Spleen (tissue), 11 donors: ENCODE measurements around the gene PTBP1. TPM values are rescaled to one million over a fixed set of nuclear protein-coding genes. Genes with fewer than 3 reads are reported as not detected.

Experiments used
- DNase-seq: peaks from one replicate; pipeline ENCODE4 v3.0.0-alpha.2; 2020
- H3K27ac ChIP-seq, 8 donors: fragments of 200-600 bp; sonication (generic) in 7 of 8; 1 replicate in 4 of 8; 2 replicates in 4 of 8; pipeline versions ENCODE4 v1.5.0 to v1.8.0; 2016 to 2021; ENCODE audit warnings: inconsistent platforms in 4 of 8, mild to moderate bottlenecking in 4 of 8, moderate library complexity in 1 of 8
- H3K27me3 ChIP-seq, 7 donors: fragments of 200-600 bp; sonication (generic) in 6 of 7; replicated peaks in 1 of 7; 1 replicate in 4 of 7; 2 replicates in 3 of 7; pipeline versions ENCODE4 v1.5.0 to v1.8.0; 2016 to 2021; ENCODE audit warnings: inconsistent platforms in 3 of 7, mild to moderate bottlenecking in 1 of 7
- H3K36me3 ChIP-seq, 6 donors: fragments of 200-600 bp; sonication (generic) in 5 of 6; 1 replicate in 4 of 6; 2 replicates in 2 of 6; pipeline versions ENCODE4 v1.5.0 to v1.8.0; 2016 to 2021; ENCODE audit warnings: inconsistent platforms in 2 of 6
- H3K4me1 ChIP-seq, 6 donors: fragments of 200-600 bp; sonication (generic) in 5 of 6; 1 replicate in 3 of 6; 2 replicates in 3 of 6; pipeline versions ENCODE4 v1.5.0 to v1.8.0; 2016 to 2021; ENCODE audit warnings: inconsistent platforms in 3 of 6
- H3K4me3 ChIP-seq, 8 donors: fragments of 200-600 bp; sonication (generic) in 7 of 8; 1 replicate in 4 of 8; 2 replicates in 4 of 8; pipeline versions ENCODE4 v1.5.0 to v1.8.0; 2016 to 2021; ENCODE audit warnings: inconsistent platforms in 4 of 8, mild to moderate bottlenecking in 4 of 8, moderate library complexity in 2 of 8
- H3K9me3 ChIP-seq, 8 donors: fragments of 200-600 bp; sonication (generic) in 7 of 8; 1 replicate in 4 of 8; 2 replicates in 4 of 8; pipeline versions ENCODE4 v1.5.0 to v1.8.0; 2016 to 2021; ENCODE audit warnings: inconsistent platforms in 4 of 8
- POLR2A ChIP-seq, 3 donors: fragments of 450-650 bp; IDR thresholded peaks; one replicate each; pipeline ENCODE4 v1.5.1; 2017; ENCODE audit warnings: antibody characterized with exemption in 3 of 3, mild to moderate bottlenecking in 1 of 3
- POLR2AphosphoS5 ChIP-seq, 3 donors: sonication (generic); formaldehyde crosslinking; IDR thresholded peaks; one replicate each; pipeline ENCODE4 v1.5.1; 2017; ENCODE audit warnings: antibody characterized with exemption in 3 of 3
- WGBS, 5 donors: extraction: QIAGEN DNeasy Blood & Tissue Kit in 3 of 5; methylation state at CpG; one replicate each; pipeline versions ENCODE4 v1.1.5 to v1.1.7; 2013 to 2018; 5-methylcytosine and 5-hydroxymethylcytosine counted together
- intact Hi-C: fragments of 100-400 bp; cut with DNase I; formaldehyde crosslinking; loops from one replicate; pipeline ENCODE4 v1.15.0; 2023; ENCODE audit warnings: low total_unique reads
- polyA plus RNA-seq, 3 donors: library from polyadenylated mRNA; stranded (reverse); fragments of 200-250 nt; gene quantifications; one replicate each; pipeline ENCODE4 v1.2.1, GENCODE V29; 2013
- total RNA-seq, 7 donors: library from RNA; depleted of rRNA in 3 of 7; stranded (reverse); fragments of >200 nt in 3 of 7; fragmentation: NEBNext Ultra II Directional in 4 of 7; extraction: Animal tissue kit (Norgen Biotek cat#: 25700) in 4 of 7; gene quantifications; one replicate each; pipeline versions ENCODE4 v1.1.0 to v1.2.1, GENCODE V29; 2016 to 2021
- TF ChIP-seq, protein P1 (sequence below), 11 experiments: fragments of 200-600 bp in 7 of 11; fragments of 450-650 bp in 4 of 11; sonication (generic) in 4 of 11; IDR thresholded peaks in 8 of 11; conservative IDR thresholded peaks in 3 of 11; 1 replicate in 7 of 11; 2 replicates in 4 of 11; pipeline versions ENCODE4 v1.4.0 to v1.8.0; 2016 to 2021; ENCODE audit warnings: antibody characterized with exemption in 11 of 11, inconsistent platforms in 4 of 11, mild to moderate bottlenecking in 1 of 11
- donor health status: healthy with polysubstance abuse.
- donor health status: DM: no; HTN: no; CAD: no; lungs with moderate emphysema.
- donor health status: DM: no; HTN: no; CAD: no.
- donor health status: Bipolar disorder and iron deficiency.
- donor health status: healthy.
- donor health status: DM: no; HTN: no; CAD: no.
- donor health status: DM: yes; HTN: yes; CAD: no.

Gene PTBP1
- total and polyA plus RNA-seq, 10 donors = 89.9 to 305 (median 176) TPM

DNA sequence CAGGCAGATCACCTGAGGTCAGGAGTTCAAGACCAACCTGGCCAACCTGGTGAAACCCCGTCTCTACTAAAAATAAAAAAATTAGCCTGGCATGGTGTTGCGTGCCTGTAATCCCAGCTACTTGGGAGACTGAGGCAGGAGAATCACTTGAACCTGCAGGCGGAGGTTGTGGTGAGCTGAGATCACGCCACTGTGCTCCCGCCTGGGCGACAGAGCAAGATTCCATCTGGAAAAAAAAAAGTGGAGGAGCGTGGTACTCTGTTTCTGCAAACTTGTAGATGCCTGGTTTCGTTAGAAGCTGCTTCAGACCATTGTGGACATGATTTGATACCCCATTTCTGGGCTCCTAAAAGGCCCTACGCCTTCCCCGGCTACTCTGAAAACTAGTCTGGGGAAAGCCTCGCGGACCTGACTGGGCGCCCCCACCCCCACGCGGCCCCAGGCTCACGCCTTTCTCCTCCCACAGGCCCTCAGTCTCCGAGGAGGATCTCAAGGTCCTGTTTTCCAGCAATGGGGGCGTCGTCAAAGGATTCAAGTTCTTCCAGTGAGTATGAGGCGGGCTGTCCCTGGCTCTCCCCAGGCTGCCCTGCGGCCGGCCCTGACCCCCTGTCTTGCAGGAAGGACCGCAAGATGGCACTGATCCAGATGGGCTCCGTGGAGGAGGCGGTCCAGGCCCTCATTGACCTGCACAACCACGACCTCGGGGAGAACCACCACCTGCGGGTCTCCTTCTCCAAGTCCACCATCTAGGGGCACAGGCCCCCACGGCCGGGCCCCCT, 13.0 kb downstream of the PTBP1 start:
- Histone ChIP-seq H3K27me3 (no peaks in the 10 kb centered on the region), H3K9me3 (peaks cover 0 to 3% (median 0%) of the 10 kb centered on the region in 8 donors), H3K4me3 (no peak overlapping the region), H3K36me3 (peaks cover 16 to 99% (median 81%) of the 10 kb centered on the region in 6 donors), H3K27ac (no peak overlapping the region), H3K4me1 (peaks cover 0 to 45% (median 12%) of the 10 kb centered on the region in 6 donors)
- DNase-seq = no peak
- intact Hi-C loops = no loop called here
- TF ChIP-seq POLR2A (IDR thresholded peaks at IDR 0.05) (no peak), POLR2AphosphoS5 (IDR thresholded peaks at IDR 0.05) (no peak)
- TF ChIP-seq, protein P1, sequence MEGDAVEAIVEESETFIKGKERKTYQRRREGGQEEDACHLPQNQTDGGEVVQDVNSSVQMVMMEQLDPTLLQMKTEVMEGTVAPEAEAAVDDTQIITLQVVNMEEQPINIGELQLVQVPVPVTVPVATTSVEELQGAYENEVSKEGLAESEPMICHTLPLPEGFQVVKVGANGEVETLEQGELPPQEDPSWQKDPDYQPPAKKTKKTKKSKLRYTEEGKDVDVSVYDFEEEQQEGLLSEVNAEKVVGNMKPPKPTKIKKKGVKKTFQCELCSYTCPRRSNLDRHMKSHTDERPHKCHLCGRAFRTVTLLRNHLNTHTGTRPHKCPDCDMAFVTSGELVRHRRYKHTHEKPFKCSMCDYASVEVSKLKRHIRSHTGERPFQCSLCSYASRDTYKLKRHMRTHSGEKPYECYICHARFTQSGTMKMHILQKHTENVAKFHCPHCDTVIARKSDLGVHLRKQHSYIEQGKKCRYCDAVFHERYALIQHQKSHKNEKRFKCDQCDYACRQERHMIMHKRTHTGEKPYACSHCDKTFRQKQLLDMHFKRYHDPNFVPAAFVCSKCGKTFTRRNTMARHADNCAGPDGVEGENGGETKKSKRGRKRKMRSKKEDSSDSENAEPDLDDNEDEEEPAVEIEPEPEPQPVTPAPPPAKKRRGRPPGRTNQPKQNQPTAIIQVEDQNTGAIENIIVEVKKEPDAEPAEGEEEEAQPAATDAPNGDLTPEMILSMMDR (IDR thresholded peaks at IDR 0.05 in 8 of 11, conservative IDR thresholded peaks at IDR 0.05 in 3 of 11) = no peak
- 78 to 88% (median 83%) methylated on average over 26 to 30 of the region's 30 CpGs for WGBS, 5 donors

DNA sequence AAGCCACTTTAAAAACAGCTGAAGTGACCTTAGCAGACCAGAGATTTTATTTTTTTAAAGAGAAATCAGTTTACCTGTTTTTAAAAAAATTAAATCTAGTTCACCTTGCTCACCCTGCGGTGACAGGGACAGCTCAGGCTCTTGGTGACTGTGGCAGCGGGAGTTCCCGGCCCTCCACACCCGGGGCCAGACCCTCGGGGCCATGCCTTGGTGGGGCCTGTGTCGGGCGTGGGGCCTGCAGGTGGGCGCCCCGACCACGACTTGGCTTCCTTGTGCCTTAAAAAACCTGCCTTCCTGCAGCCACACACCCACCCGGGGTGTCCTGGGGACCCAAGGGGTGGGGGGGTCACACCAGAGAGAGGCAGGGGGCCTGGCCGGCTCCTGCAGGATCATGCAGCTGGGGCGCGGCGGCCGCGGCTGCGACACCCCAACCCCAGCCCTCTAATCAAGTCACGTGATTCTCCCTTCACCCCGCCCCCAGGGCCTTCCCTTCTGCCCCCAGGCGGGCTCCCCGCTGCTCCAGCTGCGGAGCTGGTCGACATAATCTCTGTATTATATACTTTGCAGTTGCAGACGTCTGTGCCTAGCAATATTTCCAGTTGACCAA, 13.7 kb downstream of the PTBP1 start:
- H3K27me3 ChIP-seq = no peaks in the 10 kb centered on the region
- WGBS, 5 donors = 84 to 89% (median 87%) methylated on average over 25 of the region's 25 CpGs
- intact Hi-C loops = no loop called here
- no peak for TF ChIP-seq POLR2A (IDR thresholded peaks at IDR 0.05)
- peak in 1 of 3 donors; percentile 61 for TF ChIP-seq POLR2AphosphoS5 (IDR thresholded peaks at IDR 0.05)
- peaks cover 0 to 3% (median 0%) of the 10 kb centered on the region in 8 donors for H3K9me3 ChIP-seq
- H3K27ac ChIP-seq = no peak overlapping the region
- peaks cover 16 to 97% (median 74%) of the 10 kb centered on the region in 6 donors for H3K36me3 ChIP-seq
- H3K4me1 ChIP-seq = peaks cover 0 to 38% (median 11%) of the 10 kb centered on the region in 6 donors
- peak; percentile 67 for DNase-seq
- no peak overlapping the region for H3K4me3 ChIP-seq

DNA sequence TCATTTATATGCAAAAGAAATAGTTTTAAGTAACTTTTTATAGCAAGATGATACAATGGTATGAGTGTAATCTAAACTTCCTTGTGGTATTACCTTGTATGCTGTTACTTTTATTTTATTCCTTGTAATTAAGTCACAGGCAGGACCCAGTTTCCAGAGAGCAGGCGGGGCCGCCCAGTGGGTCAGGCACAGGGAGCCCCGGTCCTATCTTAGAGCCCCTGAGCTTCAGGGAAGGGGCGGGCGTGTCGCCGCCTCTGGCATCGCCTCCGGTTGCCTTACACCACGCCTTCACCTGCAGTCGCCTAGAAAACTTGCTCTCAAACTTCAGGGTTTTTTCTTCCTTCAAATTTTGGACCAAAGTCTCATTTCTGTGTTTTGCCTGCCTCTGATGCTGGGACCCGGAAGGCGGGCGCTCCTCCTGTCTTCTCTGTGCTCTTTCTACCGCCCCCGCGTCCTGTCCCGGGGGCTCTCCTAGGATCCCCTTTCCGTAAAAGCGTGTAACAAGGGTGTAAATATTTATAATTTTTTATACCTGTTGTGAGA, 14.3 kb downstream of the PTBP1 start:
- DNase-seq = peak; percentile 33
- peaks cover 12 to 91% (median 68%) of the 10 kb centered on the region in 6 donors for H3K36me3 ChIP-seq
- H3K27ac ChIP-seq = no peak overlapping the region
- no peak overlapping the region for H3K4me3 ChIP-seq
- H3K9me3 ChIP-seq = peaks cover 0 to 3% (median 0%) of the 10 kb centered on the region in 8 donors
- TF ChIP-seq POLR2AphosphoS5 (IDR thresholded peaks at IDR 0.05) = peak in 1 of 3 donors; percentile 3
- TF ChIP-seq, protein P1 (IDR thresholded peaks at IDR 0.05 in 8 of 11, conservative IDR thresholded peaks at IDR 0.05 in 3 of 11) = no peak
- peaks cover 0 to 32% (median 7%) of the 10 kb centered on the region in 6 donors for H3K4me1 ChIP-seq
- H3K27me3 ChIP-seq = no peaks in the 10 kb centered on the region
- intact Hi-C loops = no loop called here
- 93 to 96% (median 95%) methylated on average over 20 of the region's 20 CpGs for WGBS, 5 donors

DNA sequence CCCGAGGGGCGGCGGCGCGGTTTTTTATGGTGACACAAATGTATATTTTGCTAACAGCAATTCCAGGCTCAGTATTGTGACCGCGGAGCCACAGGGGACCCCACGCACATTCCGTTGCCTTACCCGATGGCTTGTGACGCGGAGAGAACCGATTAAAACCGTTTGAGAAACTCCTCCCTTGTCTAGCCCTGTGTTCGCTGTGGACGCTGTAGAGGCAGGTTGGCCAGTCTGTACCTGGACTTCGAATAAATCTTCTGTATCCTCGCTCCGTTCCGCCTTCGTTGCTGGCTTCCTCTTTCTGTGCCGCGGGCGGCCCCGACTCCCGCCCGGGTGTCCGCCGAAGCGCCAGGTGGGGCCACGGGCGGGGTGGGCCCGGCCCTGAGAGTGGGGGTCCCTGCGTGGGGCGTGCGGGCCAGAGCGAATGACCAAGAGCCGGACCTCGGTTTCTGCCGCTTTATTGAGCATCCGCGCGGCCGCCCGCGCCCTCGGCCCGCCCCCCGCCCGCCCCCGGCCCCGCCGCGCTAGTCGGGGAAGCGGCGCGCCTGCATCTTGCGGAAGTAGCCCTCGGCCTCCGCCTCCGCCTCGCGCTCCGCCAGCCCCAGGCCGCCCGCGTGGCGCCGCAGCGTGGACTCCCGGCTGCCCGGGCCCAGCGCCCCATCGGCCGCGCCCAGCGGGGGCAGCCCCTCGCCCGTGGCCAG, 14.9 kb downstream of the PTBP1 start:
- 89 to 95% (median 91%) methylated on average over 53 to 80 of the region's 80 CpGs for WGBS, 5 donors

More for the DNA sequence above, 14.9 kb downstream of the PTBP1 start:
- peaks cover 0 to 3% (median 0%) of the 10 kb centered on the region in 8 donors for H3K9me3 ChIP-seq
- no peak overlapping the region for H3K27ac ChIP-seq
- TF ChIP-seq POLR2AphosphoS5 (IDR thresholded peaks at IDR 0.05) = peak; percentile 37 to 44 (median 41)
- TF ChIP-seq, protein P1 (IDR thresholded peaks at IDR 0.05 in 8 of 11, conservative IDR thresholded peaks at IDR 0.05 in 3 of 11) = no peak
- TF ChIP-seq POLR2A (IDR thresholded peaks at IDR 0.05) = no peak
- H3K4me1 ChIP-seq = peaks cover 0 to 25% (median 3%) of the 10 kb centered on the region in 6 donors
- peak; percentile 52 for DNase-seq
- no peaks in the 10 kb centered on the region for H3K27me3 ChIP-seq
- H3K4me3 ChIP-seq = no peak overlapping the region
- H3K36me3 ChIP-seq = peaks cover 11 to 85% (median 62%) of the 10 kb centered on the region in 6 donors
- intact Hi-C loops = no loop called here
